Psoas muscle (tissue), 8 donors: ENCODE data around the gene MAP3K6. TPM values are rescaled to one million over a fixed set of nuclear protein-coding genes. Genes with fewer than 3 reads are reported as not detected.
A peak's percentile ranks its signal among the peaks of the same experiment; 100 is the strongest.

Experiments used
- ATAC-seq, 4 donors: fragments of 200-7000 bp; cut with Tn5 transposase; one replicate each; pipeline ENCODE4 v1.9.1; 2020; ENCODE audit warnings: moderate library complexity in 3 of 4, mild to moderate bottlenecking in 2 of 4
- DNase-seq, 2 donors: peaks; one replicate each; pipeline ENCODE4 v3.0.0-alpha.2; 2020
- H3K27ac ChIP-seq: fragments of 200-600 bp; one replicate; pipeline ENCODE4 v1.8.0; 2022
- H3K27me3 ChIP-seq, 3 donors: fragments of 200-600 bp in 1 of 3; one replicate each; pipeline versions ENCODE4 v1.6.1 to v1.8.0; 2013 to 2022; ENCODE audit warnings: low read length in 2 of 3, mild to moderate bottlenecking in 2 of 3, moderate library complexity in 1 of 3; ENCODE audit not compliant: insufficient read depth in 3 of 3
- H3K36me3 ChIP-seq, 2 donors: fragments of 200-600 bp in 1 of 2; one replicate each; pipeline versions ENCODE4 v1.6.1 to v1.8.0; 2013 to 2022; ENCODE audit warnings: low read depth in 1 of 2, mild to moderate bottlenecking in 1 of 2, moderate library complexity in 1 of 2; ENCODE audit not compliant: insufficient read depth in 1 of 2
- H3K4me1 ChIP-seq: fragments of 200-600 bp; one replicate; pipeline ENCODE4 v1.8.0; 2022
- H3K4me3 ChIP-seq: fragments of 200-600 bp; one replicate; pipeline ENCODE4 v1.8.0; 2022; ENCODE audit warnings: mild to moderate bottlenecking
- H3K9me3 ChIP-seq: fragments of 200-600 bp; one replicate; pipeline ENCODE4 v1.8.0; 2022
- WGBS, 3 donors: extraction: QIAGEN DNeasy Blood & Tissue Kit; methylation state at CpG; one replicate each; pipeline versions ENCODE4 v1.1.6 to v1.1.7; 2013; 5-methylcytosine and 5-hydroxymethylcytosine counted together
- intact Hi-C, 2 donors: fragments of 100-400 bp; cut with DNase I; formaldehyde crosslinking; loops; one replicate each; pipeline versions ENCODE4 v1.11.0 to v1.14.2; 2022
- polyA plus RNA-seq, 3 donors: library from polyadenylated mRNA; stranded (reverse); fragments of 200-250 nt; gene quantifications; one replicate each; pipeline ENCODE4 v1.2.3, GENCODE V29; 2013
- total RNA-seq, 4 donors: library from RNA; stranded (reverse); fragmentation: NEBNext Ultra II Directional in 2 of 4; extraction: Animal tissue kit (Norgen Biotek cat#: 25700) in 2 of 4; gene quantifications; one replicate each; pipeline versions ENCODE4 v1.2.1 to v1.2.4, GENCODE V29; 2021 to 2023
- TF ChIP-seq, protein P1 (sequence below): fragments of 200-600 bp; IDR thresholded peaks from one replicate; pipeline ENCODE4 v1.8.0; 2022; ENCODE audit warnings: antibody characterized with exemption
- donor health status: healthy with polysubstance abuse.
- donor health status: DM: no; HTN: no; CAD: no; lungs with moderate emphysema.
- donor health status: Bipolar disorder and iron deficiency.
- donor health status: healthy.
- donor health status: DM: yes; HTN: yes; CAD: no.
- donor health status: DM: no; HTN: no; CAD: no.
- donor health status: DM: no; HTN: no; CAD: no.
- donor health status: DM: yes; HTN: yes; CAD: no.

The MAP3K6 gene
- total and polyA plus RNA-seq, 7 donors: 11.1 to 29.8 (median 17.6) TPM

DNA sequence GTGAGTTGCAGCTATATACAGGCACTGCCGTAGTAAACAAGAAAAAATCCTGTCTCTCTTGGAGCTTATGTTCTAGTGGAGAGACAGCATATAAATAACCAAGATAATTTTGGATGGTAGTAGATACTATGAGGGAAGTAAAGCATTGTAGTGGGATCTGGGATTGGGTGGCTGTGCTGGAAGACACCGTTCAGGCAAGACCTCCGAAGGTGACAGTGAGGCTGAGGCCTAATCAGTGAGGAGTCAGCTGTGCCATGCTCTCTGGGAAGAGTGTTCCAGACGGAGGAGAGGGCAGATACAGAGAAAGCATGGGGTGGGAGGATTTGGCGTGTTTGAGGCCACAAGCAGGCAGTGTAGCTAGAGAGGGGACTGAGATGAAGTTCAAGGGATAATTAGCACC, 38.8 kb downstream of the MAP3K6 start:
- H3K4me3 ChIP-seq: no peak overlapping the region
- no peak overlapping the region for H3K27ac ChIP-seq
- H3K9me3 ChIP-seq: no peaks in the 10 kb centered on the region
- ATAC-seq (no peak), DNase-seq (no peak)
- TF ChIP-seq, protein P1, sequence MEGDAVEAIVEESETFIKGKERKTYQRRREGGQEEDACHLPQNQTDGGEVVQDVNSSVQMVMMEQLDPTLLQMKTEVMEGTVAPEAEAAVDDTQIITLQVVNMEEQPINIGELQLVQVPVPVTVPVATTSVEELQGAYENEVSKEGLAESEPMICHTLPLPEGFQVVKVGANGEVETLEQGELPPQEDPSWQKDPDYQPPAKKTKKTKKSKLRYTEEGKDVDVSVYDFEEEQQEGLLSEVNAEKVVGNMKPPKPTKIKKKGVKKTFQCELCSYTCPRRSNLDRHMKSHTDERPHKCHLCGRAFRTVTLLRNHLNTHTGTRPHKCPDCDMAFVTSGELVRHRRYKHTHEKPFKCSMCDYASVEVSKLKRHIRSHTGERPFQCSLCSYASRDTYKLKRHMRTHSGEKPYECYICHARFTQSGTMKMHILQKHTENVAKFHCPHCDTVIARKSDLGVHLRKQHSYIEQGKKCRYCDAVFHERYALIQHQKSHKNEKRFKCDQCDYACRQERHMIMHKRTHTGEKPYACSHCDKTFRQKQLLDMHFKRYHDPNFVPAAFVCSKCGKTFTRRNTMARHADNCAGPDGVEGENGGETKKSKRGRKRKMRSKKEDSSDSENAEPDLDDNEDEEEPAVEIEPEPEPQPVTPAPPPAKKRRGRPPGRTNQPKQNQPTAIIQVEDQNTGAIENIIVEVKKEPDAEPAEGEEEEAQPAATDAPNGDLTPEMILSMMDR: no peak
- no peaks in the 10 kb centered on the region for H3K27me3 ChIP-seq
- 79 to 88% (median 85%) methylated on average over 5 of the region's 5 CpGs for WGBS, 3 donors
- H3K36me3 ChIP-seq: peaks cover 2 to 56% of the 10 kb centered on the region in 2 donors
- peaks cover 33% of the 10 kb centered on the region for H3K4me1 ChIP-seq
- intact Hi-C loops: loop anchor here in 1 of 2 donors (5.0 kb wide), 1 partner anchor 34 kb away; no protein-coding TSS in a partner anchor

DNA sequence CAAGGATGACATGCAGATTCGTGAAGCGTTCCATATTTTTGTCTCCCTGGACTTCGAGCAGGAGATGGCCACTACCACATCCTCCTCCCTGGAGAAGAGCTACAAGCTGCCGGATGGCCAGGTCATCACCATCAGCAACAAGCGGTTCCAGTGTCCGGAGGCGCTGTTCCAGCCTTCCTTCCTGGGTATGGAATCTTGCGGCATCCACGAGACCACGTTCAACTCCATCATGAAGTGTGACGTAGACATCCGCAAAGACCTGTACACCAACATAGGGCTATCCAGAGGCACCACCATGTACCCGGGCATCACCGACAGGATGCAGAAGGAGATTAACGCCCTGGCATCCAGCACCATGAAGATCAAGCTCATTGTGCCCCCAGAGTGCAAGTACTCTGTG, 41.5 kb downstream of the MAP3K6 start:
- TF ChIP-seq, protein P1: no peak
- intact Hi-C loops: loop anchor here in 1 of 2 donors (5.0 kb wide), 1 partner anchor 37 kb away; no protein-coding TSS in a partner anchor
- H3K4me1 ChIP-seq: peaks cover 38% of the 10 kb centered on the region

DNA sequence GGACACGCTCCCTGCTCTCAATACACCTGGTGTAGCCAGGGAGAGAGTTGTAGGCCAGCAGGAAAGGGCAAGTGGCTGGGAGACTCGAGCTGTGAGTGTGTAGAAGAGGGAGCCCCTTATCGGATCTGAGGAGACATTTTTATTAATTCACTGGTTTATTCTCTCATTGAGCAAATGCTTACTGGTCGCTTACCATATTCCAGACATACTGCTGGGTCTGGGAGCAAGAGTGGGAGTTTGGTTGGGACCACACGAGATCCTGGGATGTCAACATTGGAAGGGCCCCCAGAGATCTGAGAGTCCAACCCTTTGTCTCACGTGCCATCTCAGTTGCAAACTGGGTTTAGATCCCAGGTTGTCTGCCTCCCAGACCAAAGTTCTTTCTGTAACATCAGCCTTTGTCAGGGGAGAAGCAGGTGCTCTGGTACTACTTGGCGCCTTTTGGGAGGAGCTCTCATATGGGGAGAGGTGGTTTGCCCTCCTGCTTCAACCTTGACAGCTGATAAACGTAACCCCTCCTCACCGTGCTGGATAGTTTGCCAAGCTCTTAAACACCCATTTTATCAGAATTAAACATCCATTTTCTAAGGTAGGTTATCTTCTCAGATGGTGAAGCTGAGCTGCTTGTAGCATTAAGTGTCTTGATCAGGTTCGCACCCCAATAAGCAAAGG, 44.1 kb downstream of the MAP3K6 start:
- DNase-seq (no peak), ATAC-seq (peak in 1 of 4 donors; percentile 0)
- peaks cover 33% of the 10 kb centered on the region for H3K4me1 ChIP-seq
- 12% methylated on average over 10 of the region's 10 CpGs for whole genome bisulfite sequencing, 3 donors
- H3K9me3 ChIP-seq: no peaks in the 10 kb centered on the region
- TF ChIP-seq, protein P1: no peak
- peak overlapping the region; percentile 99 for H3K4me3 ChIP-seq
- H3K36me3 ChIP-seq: peaks cover 2 to 26% of the 10 kb centered on the region in 2 donors
- peak overlapping the region; percentile 93 for H3K27ac ChIP-seq
- peaks cover 0 to 16% (median 0%) of the 10 kb centered on the region in 3 donors for H3K27me3 ChIP-seq
- intact Hi-C loops: loop anchor here in 1 of 2 donors (5.0 kb wide), 1 partner anchor 35 kb away; no protein-coding TSS in a partner anchor

More for the DNA sequence above, 41.5 kb downstream of the MAP3K6 start:
- Histone ChIP-seq H3K27me3 (no peaks in the 10 kb centered on the region), H3K4me3 (no peak overlapping the region), H3K27ac (no peak overlapping the region), H3K36me3 (peaks cover 2 to 31% of the 10 kb centered on the region in 2 donors), H3K9me3 (no peaks in the 10 kb centered on the region)
- no peak for DNase-seq
- WGBS, 3 donors: 85 to 88% (median 85%) methylated on average over 15 of the region's 15 CpGs
- no peak for ATAC-seq

DNA sequence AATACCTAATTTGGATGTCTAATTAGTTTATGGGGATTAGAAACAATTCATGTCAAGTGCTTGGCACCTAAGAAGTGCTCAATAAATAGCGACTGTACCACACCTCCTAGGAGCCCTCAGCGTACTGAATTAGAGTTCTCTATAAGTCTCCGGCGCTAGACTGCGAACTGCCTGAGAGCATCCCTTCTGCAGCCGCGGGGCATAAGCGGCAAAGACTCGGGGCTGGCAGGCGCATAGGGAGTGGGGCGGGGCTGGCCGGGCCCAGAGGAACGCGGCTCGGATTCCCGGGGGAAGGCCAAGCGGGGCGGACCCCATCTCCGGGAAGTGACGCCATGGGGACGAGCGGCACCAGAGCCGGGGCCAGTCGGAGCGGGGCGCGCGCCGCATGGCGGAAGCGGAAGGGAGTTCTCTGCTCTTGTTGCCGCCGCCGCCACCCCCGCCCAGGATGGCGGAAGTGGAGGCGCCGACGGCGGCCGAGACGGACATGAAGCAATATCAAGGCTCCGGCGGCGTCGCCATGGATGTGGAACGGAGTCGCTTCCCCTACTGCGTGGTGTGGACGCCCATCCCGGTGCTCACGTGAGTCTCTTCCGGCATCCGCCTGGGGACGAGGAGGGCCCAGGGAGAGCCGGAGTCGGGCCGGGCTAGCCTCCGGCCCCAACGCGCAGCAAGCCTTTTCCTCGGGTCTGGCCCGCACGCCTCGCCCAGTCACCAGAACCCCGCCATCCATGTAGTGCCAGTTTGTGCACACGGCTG, 44.8 kb downstream of the MAP3K6 start, which contains the start of gene TMEM222:
TSS of gene TMEM222 (plus strand) at position 351 of the 756 bp plus-strand sequence. CDS start at position 386, 35 bp downstream.
- ATAC-seq: peak; percentile 99
- peak; percentile 99 for DNase-seq
- intact Hi-C loops: loop anchor here in 1 of 2 donors (5.0 kb wide), 1 partner anchor 35 kb away; no protein-coding TSS in a partner anchor
- WGBS, 3 donors: 0% methylated on average over 62 to 67 of the region's 67 CpGs
- Histone ChIP-seq H3K36me3 (peaks cover 2 to 23% of the 10 kb centered on the region in 2 donors), H3K4me1 (peaks cover 27% of the 10 kb centered on the region), H3K27me3 (peaks cover 0 to 19% (median 0%) of the 10 kb centered on the region in 3 donors), H3K4me3 (peak within 1 kb of the TSS; percentile 99), H3K27ac (peak within 1 kb of the TSS; percentile 93), H3K9me3 (no peaks in the 10 kb centered on the region)
- TF ChIP-seq, protein P1: peak; percentile 17
